IPS-18c (cell line): ENCODE results near the gene APH1A.

Experiments used
- H3K4me3 ChIP-seq: 2 replicates; pipeline ENCODE4 v1.7.0; 2013; ENCODE audit warnings: low read depth, mild to moderate bottlenecking, low read length, moderate library complexity; ENCODE audit not compliant: insufficient read depth
- H3K9me3 ChIP-seq: one replicate; pipeline ENCODE4 v1.6.1; 2013; ENCODE audit warnings: mild to moderate bottlenecking, low read length, moderate library complexity; ENCODE audit not compliant: control insufficient read depth, insufficient read depth

Gene APH1A

DNA sequence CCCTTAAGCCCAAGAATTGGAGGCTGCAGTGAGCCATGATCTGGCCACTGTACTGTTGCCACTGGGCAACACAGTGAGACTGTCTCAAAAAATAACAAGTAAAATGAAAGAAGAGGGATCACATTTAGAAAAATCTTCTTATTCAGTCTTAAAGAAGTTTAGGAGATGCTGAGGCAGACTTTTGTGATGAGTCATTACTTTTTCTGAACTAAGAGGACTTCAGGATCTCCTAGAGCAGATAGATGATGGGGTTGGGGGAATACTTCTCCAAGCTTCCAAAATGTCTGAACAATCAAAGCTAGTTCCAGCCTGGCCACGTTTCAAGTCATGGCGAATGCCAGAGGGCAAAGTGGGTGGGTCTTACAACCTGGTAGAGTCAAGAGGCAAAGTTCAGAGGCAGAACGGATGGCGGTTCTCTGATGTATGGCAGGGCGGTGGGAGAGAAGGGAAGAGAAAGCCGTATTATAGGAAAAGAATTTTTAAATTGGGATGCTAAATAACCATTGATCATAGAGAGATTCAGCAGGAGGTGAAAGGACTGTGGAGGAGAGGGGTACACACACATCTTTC, 11.4 kb upstream of the APH1A start:
- Histone ChIP-seq H3K9me3 (no peaks in the 10 kb centered on the region), H3K4me3 (no peak overlapping the region)

DNA sequence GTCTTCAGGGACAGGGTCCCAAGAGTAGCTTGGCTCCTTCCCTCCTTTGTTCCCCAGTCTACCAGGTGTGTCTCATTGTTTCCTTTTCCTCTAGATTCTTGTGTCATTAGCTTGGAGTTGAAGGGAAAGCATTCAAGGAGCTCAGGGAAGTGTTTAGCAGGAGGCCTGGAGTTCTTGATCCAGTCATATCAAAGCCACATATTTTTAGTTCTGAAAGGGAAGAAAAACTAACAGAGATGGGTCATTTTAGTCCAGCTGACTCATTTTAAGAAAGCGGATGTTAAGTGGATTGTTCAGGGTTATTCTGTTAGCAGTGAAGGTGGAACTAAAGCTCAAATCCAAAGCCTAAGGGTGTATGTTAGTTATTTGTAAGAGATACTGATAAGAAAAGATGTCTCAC, 4.5 kb upstream of the APH1A start:
- no peaks in the 10 kb centered on the region for H3K9me3 ChIP-seq
- no peak overlapping the region for H3K4me3 ChIP-seq

DNA sequence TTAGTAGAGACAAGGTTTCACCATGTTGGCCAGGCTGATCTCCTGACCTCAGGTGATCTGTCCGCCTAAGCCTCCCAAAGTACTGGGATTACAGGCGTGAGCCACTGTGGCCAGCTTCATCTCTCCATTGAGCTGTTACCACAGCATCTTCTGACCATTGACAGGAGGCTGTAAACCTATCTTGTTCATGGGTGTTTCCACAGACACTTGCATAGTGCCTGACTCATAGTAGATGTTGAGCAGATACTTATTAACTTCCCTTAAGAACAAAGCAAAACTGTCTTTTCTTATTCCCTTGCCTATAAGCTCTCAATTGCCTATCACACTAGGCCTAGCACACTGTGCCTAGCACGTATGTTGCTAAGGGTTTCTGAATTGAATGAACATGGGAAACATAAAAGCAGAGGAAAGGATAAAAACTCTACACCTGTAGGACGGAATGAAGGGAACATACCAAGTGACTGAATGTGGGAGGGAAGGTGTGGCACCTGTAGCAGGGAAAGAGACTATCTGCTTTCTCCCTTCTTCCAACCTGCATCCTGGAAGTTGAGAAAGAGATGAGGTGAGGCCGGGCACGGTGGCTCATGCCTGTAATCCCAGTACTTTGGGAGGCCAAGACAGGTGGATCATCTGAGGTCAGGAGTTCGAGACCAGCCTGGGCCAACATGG, 2.6 kb upstream of the APH1A start:
- H3K9me3 ChIP-seq = no peaks in the 10 kb centered on the region
- no peak overlapping the region for H3K4me3 ChIP-seq

DNA sequence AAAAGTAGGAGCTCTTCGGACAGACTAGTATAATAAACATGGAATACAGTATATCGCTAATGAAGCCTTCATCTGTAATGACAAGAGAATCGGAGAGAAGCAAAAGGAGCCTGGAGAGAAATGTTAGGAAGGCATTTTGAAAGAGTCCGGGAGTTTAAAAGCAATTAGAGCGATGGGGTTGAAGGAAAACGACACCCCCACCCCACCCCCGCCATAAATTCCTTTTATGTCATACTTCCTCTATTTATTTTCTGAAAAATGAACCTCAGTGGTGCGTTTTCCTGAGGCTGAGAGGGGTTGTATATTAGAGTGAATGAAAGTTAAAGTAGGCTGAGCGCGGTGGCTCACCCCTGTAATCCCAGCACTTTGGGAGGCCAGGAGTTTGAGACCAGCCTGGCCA, 635 bp upstream of the APH1A start:
- Histone ChIP-seq H3K9me3 (no peaks in the 10 kb centered on the region), H3K4me3 (peak overlapping the region; percentile 45; the same call in 1 of the 2 replicates)

DNA sequence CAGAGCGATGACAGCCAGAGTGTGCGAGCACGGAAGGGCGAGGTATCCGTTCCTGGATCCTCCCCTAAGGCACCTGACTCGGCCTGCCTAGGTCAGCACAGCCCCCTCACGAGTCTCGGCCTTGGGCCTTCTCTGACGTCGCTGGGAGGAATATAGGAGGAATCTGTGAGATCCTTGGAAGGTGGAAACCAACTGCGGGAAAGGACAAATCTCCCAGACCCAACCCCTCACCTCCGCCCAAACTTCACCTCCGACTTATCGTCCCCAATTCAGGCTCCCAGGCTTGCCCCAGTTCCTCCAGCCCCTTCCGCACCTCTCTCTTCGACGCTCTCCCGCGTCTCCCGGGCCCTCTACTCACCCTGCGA, 494 bp downstream of the APH1A start:
- H3K4me3 ChIP-seq = peak overlapping the region; percentile 98
- H3K9me3 ChIP-seq = no peaks in the 10 kb centered on the region

DNA sequence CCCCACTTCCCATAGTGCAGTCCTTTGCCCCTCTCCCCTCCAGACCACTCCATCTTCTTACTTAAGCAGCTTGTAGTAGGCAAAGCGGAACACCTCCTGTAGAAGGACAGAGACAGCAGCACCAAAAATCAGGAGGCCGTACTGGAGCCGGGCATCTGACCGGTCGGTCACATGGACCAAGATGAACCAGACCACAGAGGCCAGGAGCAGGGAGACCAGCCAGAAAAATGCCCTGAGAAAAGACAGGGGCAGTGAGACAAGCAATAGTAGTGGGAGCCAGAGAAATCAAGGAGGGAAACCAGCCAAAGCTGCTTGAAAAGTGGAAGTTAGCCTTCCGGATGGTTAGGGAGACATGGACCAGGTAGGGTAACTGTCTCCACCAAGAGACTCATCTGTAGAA, 920 bp downstream of the APH1A start:
- H3K9me3 ChIP-seq = no peaks in the 10 kb centered on the region
- peak overlapping the region; percentile 98 for H3K4me3 ChIP-seq

DNA sequence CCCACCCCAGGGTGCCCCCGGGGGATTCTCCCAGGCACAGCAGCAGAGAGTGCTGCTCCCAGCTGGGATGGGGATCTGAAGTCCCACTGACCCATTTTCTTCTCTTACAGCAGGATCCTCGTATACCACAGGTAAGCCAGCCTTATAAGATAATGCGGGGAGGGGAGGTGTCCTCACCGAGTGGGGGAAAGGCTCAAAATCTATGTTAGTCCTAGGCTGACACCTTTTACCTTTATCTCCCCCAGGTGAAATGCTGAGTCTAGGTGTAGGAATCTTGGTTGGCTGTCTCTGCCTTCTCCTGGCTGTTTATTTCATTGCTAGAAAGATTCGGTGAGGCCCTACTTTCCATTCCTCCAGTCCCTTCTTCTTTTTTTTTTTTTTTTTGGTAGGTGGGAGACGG, 5.3 kb downstream of the APH1A start:
- Histone ChIP-seq H3K9me3 (no peaks in the 10 kb centered on the region), H3K4me3 (no peak overlapping the region)

DNA sequence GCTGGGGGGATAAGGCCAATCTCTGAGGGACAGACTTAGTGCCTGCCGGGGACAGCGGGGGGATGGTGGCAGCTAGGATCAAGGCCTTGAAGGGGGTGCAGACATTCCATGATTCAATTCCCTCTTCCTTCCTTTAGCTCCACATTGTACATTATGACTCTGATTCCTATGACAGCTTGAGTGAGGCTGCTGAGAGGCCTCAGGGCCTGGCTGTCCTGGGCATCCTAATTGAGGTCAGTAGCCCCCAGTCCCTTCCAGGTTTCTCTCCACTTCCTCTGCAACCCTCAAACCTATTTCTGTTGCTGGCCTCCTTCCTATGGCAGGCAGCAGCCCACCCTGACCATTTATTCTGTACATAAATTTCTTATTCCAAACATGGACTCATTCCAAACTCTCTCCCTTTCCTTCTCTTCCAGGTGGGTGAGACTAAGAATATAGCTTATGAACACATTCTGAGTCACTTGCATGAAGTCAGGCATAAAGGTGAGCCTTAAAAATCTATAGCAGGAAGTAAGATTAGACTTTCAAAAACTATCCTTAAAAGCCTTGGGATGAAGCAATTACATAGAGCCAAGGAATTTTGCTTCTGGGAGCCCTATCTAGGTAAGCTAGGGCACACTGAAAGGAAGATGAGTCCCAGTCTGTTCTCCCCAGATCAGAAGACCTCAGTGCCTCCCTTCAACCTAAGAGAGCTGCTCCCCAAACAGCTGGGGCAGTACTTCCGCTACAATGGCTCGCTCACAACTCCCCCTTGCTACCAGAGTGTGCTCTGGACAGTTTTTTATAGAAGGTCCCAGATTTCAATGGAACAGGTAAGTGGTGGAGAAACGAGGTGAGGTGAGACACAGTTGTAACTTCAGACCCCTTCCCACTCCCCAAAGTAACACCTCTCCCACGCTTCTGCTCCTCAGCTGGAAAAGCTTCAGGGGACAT, 6.2 kb downstream of the APH1A start:
- no peak overlapping the region for H3K4me3 ChIP-seq

DNA sequence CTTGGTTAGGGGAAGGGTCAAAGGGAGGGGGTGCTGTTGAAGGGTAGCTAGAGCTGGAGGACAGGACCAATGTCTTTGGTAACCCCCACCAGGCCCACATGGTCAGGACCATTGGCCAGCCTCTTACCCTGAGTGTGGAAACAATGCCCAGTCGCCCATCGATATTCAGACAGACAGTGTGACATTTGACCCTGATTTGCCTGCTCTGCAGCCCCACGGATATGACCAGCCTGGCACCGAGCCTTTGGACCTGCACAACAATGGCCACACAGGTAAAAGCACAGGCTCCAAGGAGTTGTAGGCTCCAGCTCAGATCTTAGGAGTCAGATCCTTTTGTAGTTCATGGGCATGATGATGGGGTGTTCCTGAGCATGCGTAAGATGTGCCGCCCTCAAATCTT, 7.4 kb downstream of the APH1A start:
- Histone ChIP-seq H3K9me3 (no peaks in the 10 kb centered on the region), H3K4me3 (no peak overlapping the region)

More for the DNA sequence above, 6.2 kb downstream of the APH1A start:
- no peaks in the 10 kb centered on the region for H3K9me3 ChIP-seq

DNA sequence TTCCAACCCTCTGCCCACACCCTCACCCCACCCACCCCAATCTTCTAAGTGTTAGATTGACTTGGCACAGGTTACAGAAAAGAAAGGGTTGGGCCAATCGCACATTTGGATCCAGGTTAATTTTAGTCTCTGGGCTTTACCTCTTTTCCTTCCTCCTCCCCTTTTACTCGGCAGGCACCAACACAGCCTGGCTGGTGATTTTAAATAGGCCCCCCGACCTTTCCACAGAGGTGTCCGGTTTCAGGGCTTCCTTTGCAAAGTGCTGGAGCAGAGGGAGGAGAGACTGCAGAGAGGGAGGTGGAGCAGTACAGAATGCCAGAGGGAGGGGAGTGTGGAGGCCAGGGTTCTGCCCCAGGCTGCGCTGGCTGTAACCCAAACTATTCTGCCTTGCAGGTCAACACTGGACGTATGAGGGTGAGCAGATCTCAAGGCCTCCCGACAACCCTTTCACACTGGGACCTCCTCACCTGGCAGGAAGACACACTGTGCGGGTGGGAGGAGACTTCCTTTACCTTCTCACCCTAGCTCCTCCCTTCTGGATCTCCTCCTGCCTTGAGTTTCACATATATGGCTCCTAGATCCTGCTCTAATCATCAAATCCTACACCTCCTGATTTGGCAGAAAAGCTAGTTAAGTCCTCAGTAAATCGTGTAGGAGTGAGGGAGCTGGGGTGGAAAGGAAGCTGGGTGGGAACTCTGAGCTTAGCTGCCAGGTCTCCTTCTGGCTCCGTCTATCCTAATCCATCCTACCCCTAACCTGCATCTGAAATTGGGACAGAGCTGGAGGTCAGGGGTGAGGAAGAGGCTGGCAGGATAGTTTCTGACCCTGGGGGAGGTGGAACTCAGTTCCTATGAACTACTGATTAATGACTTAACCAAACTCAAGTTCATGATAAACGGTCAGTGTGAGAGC, 8.8 kb downstream of the APH1A start:
- H3K4me3 ChIP-seq = peak overlapping the region; percentile 64
- H3K9me3 ChIP-seq = no peaks in the 10 kb centered on the region

DNA sequence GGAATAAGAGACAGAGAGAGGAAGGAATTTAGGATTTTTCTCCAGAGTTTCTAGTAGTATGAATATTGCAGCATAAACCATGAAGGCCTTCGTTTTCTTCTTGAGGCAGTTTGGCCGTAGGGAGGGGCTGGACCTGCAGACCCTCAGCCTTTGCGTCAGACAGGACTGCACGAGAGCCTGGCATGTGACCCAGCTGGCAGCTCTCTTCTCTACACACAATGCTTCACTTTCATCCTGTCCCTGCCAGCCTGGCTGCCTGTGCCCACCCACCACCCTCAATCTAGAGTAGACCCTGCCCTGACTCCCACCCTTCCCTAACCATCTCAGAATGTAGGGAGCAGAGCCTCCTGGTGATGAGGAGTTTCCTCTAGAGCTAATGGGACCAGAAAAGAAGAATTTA, 9.6 kb downstream of the APH1A start:
- H3K9me3 ChIP-seq = no peaks in the 10 kb centered on the region
- H3K4me3 ChIP-seq = peak overlapping the region; percentile 64

DNA sequence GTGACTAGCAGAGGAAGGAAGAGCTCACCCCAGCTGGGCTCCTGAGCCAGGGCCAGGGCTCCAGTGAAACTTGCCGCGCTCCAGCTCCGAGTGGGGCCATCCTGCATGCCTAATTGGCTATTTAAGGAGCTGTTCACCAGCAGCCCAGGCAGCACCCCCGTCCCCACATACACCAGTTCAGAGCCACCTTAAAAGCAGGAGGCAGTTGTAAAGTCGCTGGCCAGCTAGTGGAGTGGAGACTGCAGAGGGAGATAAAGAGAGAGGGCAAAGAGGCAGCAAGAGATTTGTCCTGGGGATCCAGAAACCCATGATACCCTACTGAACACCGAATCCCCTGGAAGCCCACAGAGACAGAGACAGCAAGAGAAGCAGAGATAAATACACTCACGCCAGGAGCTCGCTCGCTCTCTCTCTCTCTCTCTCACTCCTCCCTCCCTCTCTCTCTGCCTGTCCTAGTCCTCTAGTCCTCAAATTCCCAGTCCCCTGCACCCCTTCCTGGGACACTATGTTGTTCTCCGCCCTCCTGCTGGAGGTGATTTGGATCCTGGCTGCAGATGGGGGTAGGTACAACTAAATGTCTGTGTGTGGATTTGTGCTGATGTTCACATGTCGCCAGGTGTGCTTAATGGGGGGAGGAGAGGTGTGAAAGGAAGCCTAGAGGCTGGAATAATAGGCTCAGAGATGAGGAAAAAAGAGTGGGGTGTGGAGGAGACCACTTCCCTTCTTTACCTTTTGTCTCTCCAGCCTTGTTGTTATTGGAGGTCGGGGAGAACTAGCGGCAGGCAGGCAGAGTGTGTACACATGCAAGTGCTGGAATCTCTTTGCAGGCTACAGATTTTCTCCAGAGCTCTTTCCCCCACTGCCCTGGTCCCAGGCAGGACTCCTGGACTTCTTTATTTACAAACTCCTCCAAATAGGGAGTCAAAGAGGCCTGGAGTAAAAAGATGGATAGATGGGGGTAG, 10.9 kb downstream of the APH1A start, which contains the start of gene CA14:
CA14 (plus strand) TSS at position 151 of the 962 bp plus-strand sequence; CDS start at position 506, 355 bp downstream.
- Histone ChIP-seq H3K4me3 (peak within 1 kb of the TSS; percentile 64), H3K9me3 (no peaks in the 10 kb centered on the region)

DNA sequence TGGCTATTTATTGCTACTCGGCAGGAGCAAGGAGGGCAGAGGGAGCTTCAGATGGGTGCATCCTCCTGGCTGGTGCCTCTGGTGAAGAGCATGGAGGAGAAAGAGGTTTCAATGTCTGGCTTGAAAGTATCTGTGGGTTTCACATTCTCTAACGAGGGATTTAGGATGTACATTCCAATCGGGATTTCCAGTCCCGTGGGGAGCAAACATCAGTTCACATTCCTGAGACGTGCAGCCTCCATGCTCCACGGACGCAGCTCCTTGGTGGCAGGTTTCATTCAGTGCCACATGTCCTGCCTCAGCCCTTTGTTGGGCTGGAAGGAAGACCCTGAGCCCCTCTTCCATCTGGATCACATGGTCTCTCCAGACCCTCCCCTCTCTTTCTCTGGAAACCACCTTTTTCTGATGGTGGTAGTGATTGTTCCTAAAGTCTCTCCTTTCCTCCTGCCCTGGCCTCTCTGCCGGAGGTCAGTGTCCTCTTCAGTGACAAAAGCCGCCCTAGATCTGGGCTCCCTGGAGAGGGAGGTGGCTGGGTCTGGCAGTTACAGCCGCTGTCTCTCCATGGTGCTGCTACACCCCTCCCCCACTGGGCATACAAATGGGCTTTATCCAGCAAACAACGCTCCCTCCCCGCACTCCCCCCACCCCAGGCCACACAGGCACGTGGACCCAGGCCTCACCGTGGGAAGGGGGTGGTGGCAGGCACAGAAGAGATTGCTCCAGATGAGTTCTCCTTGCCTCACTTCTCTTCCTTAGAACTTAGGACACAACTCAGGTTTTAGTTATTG, 12.1 kb downstream of the APH1A start:
- H3K4me3 ChIP-seq = peak overlapping the region; percentile 64

DNA sequence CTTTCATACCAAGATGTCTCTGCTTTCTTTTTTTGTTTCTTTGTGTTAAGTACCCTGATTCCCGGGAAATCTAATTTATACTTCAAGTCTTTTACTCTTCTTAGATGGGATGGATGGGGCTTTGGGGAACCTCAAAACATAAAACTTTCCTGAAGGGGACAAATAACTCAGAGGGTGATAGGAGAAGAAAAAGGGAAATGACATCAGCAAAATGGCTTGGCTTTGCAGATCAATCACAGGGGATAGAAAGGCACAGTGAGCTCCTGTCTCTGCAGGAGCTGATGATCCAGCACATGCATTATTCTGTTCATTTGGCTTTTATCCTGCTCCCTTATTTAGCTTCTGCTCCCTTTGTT, 12.6 kb downstream of the APH1A start:
- no peaks in the 10 kb centered on the region for H3K9me3 ChIP-seq
- peak overlapping the region; percentile 64; the same call in 1 of the 2 replicates for H3K4me3 ChIP-seq

More for the DNA sequence above, 12.1 kb downstream of the APH1A start:
- H3K9me3 ChIP-seq = no peaks in the 10 kb centered on the region

DNA sequence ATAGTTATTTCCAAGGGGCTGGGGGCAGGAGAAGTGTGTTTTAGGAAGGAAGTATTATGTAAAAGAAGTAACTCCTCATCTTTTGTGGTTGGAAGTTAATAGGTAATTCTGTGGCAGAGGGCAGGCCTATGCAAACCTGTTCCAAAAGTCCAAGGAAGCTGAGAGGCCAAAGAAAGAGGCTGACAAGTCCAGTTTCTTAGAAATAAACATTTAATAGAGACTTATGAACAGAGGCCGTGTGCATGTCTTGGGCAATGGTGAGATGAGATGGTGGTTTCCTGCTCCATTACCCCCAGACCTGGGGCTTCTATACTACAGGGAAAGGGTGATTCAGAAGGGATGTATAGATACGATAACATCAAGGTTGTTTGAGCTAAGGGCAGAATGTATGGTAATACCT, 18.9 kb downstream of the APH1A start:
- H3K4me3 ChIP-seq = no peak overlapping the region
- H3K9me3 ChIP-seq = no peaks in the 10 kb centered on the region
